CD4-positive, alpha-beta T cell treated with Interleukin-4 for 1 hour (primary cell): ENCODE results near the gene CLVS2.

Experiments used
- DNase-seq, 2 donors: peaks; one replicate each; pipeline ENCODE4 v3.0.0-alpha.2; 2020 to 2022

Gene CLVS2, protein sequence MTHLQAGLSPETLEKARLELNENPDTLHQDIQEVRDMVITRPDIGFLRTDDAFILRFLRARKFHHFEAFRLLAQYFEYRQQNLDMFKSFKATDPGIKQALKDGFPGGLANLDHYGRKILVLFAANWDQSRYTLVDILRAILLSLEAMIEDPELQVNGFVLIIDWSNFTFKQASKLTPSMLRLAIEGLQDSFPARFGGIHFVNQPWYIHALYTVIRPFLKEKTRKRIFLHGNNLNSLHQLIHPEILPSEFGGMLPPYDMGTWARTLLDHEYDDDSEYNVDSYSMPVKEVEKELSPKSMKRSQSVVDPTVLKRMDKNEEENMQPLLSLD

DNA sequence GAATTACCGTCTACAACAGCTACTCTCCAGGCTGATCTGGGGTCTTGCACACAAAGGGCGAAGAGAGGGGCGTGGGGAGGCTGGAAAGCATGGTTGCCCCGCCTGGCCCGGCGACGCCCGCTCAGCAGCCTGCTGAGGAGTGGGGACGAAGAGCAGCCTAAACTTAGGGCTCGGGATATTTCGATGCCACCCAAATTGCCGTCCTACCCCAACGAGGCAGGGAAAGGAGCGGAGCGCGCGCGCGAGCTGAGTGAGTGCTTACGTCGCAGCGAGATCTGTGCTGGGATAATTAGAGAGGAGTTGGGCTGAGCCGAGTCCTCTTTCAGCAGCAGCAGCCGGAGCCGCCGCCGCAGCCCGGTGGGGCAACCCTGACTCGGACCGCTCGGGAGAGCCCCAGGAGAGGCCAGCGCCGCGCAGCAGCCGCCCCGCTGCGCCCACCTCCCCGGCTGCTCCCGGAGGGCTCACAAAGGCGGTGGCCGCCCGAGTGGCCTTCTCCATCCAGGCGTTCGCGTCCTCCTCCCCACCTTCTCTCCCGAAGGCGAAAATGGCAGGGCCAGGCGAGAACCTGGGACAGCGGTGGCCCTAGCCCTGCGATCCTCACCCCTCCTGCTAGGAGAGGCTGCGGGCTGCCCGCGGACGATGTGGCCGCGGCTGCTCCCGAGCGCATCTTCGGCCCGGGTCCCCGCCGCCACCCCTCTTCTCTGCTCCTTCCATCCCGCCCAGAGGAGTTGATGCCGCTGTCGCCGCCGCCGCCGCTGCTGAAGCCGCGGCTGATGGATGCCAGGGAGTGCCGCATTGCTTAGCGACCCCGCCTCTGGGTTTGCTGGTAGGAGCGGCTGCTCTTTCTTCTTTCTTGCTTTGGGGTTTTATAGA lies at the start of gene CLVS2:
Gene CLVS2, plus strand, starts transcription at position 315 of the 873 bp plus-strand sequence. CDS start 1,543 bp downstream, outside the sequence.
- no peak for DNase-seq

DNA sequence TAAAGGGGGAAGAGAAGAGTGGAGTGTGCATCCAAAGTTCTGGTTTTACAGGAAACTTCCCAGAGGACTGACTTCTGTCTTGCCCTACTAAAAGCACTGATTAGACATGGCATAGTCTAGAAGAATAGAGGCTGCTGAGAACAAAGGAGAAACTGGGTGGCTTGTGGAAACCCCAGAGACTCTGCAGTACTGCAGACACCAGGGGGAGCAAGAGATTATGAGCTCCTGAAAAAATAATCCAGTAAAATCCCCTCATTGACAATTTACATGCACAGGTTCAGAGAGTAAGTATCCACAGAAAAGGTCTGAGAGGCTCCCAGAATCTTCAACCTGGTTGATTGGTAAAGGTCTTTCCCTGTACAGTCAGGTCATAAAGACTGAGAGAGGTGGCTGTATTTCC lies 48.7 kb upstream of the CLVS2 start:
- no peak for DNase-seq

DNA sequence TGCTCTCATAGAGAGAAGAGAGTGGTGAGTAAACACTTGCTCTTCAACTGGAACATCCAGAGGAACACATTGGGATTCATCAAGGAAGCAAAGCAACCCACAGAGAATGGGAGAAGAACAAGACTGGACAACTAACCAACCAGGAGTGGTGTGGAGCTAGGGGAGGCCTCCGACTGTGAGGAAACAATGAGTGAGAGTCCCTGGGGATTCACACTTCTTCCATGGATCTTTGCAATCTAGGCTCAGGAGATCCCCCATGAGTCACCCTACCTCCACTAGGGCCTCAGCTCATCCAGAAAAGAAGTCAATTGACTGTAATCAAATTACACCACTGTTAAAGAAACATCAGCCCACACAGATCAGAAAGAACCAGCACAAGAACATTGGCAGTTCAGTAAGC lies 42.3 kb upstream of the CLVS2 start:
- no peak for DNase-seq

DNA sequence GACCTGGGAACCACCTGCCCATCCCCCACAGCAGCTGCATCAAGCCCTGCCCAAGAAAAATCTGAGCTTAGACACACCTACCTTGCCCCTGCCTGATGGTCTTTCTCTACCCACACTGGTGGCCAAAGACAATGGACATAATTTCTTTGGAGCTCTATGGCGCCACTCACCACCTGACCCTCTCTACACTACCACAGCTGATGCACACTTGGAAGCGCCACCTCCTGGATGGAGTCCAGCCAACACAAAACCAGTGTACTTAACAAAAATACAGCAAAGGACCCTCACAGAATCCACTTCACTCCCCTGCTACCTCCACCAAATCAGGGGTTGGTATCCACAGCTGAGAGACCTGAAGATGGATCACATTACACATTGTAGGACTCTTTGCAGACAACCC lies 39.7 kb upstream of the CLVS2 start:
- DNase-seq: no peak

DNA sequence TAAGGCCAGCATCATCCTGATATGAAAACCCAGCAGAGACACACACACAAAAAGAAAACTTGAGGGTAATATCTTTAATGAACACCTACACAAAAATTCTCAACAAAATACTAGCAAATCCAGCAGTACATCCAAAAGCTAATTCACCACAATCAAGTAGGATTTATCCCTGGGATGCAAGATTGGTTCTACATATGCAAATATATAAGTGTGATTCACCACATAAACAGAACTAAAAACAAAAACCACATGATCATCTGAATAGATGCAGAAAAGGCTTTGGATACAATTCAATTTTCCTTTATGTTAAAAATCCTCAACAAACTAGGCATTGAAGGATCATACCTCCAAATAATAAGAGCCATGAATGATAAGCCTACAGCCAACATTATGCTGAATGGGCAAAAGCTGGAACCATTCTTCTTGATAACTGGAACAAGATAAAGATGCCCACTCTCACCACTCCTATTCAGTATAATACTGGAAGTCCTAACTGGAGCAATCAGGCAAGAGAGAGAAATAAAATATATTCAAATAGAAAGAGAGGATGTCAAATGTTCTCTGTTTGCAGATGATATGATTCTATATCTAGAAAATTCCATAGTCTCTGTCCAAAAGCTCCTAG lies 33.9 kb upstream of the CLVS2 start:
- no peak for DNase-seq

DNA sequence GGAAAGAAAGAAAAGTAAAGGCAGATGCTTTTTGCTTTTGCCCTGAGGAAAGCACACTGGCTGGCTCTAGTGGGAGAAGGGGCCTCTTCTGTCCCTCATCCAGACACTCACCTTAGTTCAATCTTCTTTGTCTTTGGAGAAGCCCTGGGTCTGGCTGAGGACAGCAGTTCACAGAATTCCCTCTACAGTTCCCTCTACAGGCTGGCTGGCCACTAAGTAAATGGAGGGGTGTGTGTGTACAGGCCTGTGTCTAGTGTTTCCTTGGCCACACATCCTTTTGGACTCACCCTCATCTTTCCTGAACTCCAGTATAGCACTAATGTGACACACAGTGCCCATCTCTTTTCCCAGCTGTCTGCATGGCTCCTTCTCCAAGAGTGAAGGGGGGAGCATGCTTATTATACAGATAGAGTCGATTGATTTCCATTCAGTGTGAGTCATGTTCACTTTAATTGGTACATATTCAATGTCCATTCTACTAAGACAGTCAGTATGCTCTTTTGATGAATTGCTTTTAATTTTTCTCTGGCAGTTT lies 26.0 kb upstream of the CLVS2 start:
- DNase-seq: no peak

DNA sequence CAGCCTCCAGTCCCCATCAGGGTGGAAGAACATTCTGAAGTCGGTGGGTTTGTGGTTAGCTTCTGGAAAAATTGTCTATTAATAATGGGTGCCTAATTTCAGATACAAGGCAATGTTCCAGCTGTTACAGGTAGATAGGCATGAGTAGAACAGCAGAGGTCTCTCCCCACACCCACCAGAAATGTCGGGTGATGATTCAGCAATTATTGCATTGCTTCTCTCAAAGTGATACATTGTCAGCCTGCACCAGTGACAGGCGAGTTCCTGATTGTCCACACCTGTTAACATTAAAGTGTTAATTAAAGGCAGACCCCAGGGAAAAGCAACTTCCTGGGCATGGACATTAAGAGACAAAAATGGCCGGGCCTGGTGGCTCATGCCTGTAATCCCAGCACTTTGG lies 18.9 kb upstream of the CLVS2 start:
- no peak for DNase-seq

DNA sequence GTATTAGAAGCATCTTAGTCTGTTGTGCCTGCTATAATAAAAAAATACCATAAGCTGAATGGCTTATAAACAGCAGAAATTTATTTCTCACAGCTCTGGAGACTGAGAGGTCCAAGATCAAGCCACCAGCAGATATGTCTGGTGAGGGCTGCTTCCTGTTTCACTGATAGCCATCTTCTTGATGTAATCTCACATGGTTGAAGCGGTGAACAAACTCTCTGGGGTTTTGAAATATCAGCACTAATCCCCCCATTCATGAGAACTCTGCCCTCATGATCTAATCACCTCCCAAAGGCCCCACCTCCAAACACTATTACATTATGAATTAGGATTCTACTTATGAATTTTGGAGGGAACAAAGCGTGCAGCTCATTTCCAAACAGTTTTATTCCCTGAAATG lies 11.6 kb upstream of the CLVS2 start:
- no peak for DNase-seq

DNA sequence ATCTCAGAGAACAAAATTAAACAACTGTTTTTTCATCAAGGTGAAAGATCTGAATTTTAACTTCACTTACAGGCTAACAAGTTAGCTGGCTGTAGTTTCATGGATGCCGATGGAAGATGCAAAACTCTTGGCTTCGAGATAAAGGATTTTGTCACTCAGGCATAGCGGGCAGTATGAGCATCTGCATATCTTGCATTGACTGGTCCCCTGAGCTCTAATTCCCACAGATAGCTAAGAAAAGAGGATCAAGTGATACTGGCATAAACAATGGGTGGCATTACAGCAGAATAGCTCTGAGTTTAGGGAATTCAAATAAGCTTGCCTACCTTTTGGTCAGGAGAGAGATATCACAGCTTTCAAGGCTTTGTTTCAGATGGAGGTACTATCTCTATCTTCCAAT lies 1.8 kb upstream of the CLVS2 start:
- DNase-seq: no peak

DNA sequence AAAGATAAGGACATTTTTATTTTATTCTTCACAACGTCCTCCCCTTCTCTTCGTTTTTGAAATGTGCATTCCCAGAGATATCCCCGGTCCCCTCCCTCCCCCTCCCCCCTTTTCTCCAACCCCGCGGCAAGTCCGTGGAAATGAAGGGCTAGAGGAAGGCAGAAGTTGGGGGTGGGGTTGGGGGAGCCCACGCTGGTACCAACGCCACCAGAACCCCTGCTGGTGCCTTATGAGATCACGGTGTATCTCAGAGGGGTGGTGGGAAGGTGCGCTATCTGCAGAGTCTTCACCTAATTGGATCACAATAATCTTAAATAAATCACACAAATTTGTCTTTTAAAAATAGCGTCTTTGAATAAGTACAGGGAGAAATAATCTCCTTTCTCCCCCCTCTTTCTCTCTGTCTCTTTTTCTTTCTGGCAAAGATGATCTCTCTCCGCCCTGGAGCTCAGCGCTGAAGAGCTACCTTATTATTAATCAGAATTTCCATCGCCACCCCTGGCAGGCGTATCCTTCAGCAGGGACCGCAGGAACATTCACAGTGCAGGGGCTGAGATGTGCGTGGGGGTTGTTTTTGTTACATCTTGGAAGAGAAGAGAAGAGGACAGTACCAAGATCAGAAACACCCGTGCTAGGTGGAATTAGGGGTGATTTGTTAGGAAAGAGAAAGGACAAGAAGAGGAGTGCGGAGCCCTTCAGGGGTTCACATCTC lies 915 bp downstream of the CLVS2 start:
- DNase-seq: no peak

DNA sequence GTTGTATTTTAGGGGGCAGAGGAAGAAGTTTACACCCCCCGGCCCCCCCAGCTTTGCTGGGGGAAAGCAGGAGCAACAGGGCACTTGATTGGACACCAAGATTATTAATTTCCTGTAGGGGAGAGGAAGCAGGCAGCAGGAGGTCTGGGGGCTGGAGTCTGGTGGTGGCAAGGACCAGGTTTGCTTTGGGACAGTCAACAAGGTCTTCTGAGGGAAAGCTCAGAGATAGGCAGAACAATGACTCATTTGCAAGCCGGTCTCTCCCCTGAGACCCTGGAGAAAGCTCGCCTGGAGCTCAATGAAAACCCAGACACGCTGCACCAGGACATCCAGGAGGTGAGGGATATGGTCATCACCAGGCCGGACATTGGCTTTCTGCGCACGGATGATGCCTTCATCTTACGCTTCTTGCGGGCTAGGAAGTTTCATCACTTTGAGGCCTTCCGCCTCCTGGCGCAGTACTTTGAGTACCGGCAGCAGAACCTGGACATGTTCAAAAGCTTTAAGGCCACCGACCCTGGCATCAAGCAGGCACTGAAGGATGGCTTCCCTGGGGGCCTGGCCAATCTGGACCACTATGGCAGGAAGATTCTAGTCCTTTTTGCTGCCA lies 1.6 kb downstream of the CLVS2 start:
- no peak for DNase-seq

DNA sequence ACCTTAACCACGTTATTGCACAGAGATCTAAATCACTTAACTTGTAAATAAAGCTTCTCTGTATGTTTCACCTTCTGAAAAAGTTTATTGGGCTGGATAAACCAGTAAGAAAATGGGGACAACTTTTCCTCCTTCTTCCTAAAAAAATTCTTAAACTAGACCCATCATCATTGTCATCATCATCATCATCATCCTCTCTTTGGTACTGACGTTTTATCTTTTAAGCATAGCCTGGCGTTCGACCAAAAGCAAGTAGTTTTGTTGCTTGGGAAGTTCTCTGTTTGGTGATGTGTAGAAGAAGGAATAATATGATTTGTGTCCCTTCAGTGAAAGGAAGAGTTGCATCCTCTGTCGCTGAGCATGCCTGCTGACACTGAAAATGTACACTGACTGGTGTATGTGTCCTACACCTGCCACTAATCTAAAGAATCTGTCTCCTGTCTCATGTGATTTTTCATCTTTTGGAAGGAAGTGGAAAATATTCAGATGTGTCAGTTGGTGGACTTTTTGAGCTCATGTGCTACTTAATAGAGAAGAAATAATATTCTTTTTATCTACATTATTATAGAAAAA lies 2.5 kb downstream of the CLVS2 start:
- DNase-seq: no peak

DNA sequence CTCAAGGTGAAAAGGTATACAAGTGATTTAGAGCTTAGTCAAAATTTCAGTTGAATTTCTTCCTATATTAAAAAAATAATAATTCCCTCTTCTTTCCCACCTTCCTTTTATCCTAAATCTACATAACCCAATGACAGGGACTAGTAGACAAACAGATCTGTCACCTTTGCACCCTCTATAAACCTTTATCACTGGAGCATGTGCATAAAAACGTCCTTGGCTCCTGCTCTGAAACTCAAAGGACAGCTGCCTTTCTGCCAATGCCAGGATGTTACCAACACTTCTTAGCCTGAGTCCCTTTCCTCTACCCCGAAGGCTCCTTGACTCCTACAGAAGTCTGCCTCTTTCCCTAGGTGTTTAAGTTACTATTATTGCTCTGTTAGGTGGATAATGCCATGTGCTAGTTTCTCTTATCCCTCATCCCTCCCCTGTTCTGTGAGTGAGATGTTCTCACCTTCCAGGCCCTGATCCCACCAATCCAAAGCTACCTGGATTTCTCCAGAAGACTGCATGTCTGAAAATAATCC lies 4.3 kb downstream of the CLVS2 start:
- DNase-seq: no peak

DNA sequence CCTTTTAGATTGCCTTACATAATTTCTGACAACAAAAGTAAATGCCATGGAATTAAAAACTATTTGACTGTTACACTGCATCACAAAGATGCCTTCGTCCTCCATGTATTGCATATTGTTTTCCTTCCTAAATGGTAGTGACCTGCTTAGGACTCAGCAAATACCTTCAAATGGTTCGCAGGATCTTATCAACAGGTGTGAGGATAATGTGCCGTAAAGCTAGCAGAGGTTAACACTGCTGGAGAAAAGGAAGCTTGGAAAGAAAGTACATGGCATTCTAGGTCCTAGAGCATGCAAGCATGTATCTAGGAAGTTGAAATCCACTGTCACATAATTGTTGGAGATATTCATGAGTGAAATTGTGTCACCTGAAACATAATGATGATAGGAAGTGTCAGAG lies 5.5 kb downstream of the CLVS2 start:
- DNase-seq: no peak

DNA sequence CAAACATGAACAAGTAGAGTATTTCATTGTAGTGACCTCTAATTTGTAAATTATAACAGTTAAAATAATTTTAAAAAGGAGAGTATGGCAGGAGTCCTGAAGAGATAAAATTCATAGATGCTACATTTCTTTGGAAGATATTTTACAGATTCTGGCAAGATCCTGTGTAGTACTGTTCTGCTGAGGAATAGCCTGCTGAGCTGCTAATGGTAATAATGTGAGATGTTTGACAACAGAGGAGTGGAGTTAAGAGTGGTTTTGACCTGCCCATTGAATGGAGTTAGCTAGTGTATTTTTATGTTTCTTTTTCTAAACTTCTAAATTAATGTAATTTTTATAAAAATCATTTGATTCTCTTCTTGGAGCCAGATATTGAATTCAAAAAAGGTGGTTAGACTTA lies 11.8 kb downstream of the CLVS2 start:
- no peak for DNase-seq

DNA sequence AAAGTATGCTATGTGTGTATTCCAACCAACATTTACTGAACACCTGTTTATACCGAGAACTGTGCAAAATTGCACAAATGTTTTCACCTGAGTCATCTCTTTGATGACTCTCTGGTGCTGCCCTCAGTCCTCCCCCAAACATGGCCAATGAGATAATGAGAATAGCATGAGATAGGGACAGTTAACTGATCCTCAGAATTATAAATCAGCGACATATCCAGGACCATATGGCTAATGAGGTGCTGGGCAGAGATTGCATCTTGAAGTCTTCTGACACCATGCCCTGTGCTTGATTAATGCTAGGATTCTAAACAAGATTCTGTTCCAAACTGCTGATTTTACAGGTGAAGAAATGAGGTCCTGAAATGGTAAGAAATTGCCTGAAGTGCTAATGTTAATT lies 13.0 kb downstream of the CLVS2 start:
- DNase-seq: no peak

DNA sequence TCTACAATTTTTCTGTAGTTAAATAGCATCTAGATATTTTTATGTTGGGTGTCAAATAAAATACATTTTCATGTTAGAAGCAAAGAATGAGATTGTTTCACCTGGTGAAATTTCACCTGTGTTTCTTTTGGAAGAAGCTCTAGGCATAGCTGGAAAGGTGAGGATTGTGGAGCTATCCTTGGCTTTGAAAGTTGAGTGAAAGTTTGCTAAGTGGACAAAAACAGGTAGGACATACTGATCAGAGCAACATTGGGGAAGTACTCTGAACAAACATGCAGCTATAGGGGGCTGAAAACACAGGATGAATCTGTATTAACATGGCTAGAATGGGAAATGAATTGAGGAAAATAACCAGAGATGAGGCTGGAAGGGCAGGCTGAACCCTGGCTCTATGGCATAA lies 18.8 kb downstream of the CLVS2 start:
- DNase-seq: no peak

DNA sequence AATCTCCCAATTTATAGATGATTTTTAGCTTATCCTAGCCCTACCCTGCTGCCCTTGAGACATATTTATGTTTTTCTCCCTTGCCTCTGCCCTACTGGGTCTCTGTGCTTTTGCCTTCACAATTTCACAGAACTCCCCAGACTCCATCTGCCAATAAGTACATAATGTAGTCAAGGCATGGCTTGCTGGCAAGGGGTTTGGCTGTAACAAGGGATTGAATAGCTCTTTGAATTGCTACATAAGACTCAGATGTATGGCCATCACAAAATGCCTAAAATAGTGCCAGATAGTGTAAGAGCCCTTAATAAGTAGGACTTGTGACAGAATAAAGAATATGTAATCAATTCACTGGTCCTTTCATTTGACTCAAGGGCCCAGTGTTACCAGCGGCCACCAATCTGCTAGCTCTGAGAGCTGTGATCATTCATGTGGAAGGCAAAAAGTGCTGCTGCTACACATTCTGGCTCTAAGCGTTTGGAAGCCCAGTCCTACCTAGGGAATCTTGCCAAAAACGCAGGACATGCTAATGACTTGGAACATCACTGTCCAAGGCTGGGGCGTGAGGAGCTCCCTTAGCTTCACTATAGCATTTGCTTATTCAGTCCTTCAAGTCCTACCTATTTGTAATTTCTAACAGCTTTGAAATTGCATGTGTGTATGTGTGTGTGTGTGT lies 20.5 kb downstream of the CLVS2 start:
- no peak for DNase-seq

DNA sequence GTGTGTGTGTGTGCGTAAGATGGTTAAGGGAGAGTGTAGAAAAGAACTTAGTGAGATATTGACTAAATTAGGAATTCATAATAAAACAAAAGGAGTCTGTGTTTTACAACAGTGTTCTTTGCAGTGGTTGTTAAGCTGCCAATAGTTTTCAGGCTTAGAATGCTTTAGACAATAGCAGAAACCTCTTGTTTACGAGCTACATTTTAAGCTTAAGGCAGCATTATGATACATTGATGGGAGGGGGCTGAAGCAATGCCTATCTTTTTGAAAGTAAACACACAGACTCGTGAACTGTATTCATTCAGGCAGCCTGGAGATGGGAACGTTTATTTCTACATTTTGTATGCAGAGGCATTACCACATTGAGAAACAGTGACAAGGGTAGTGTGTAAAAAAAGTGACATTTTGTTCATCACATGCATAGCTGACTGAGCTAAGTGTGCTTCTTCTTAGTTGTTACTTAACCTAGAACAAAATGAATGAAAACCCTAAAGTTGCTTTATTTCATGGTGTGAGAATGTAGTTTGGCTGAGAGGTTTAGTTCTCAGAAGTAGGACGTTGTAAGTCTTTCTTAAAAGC lies 21.2 kb downstream of the CLVS2 start:
- DNase-seq: no peak

DNA sequence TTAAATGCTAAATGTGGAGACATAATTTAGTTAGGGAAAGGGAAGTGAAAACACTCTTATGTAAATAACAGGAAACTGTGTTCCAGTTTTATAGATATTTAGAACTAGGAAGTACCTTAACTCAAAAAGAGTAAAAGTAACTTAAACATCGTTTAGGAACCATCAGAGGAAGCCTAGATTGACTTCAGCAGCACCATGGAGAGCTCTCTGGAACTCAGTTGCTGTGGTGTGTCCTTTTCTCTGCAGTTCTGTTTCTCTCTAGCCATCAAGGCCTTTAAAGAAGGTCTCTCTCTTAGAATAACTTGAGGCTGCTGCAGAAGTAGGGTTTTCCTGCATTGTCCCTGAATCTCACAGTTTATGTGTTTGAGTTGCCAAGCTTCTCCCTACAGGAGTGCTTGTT lies 26.9 kb downstream of the CLVS2 start:
- DNase-seq: no peak

DNA sequence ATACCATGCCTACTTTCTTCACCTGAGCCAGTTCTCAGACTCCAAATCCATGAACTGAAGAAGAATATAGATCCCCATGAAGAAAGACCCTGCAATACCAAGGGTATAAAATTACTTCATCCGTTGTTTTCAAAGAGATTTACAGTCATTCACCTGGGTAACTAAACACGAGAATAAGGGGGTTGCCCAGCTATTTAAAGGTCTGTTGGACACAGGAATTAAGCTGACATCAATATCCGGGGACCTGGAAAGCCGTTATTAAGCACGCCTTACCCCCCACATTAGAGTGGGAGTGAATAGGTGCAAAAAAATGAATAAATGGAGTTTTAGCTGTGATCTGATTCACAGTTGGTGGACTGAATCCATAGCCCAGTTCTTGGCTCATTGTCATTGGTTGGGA lies 28.9 kb downstream of the CLVS2 start:
- no peak for DNase-seq
